Measurements from ENCODE around the gene TSHZ3. TPM values are rescaled to one million over a fixed set of nuclear protein-coding genes. Genes with fewer than 3 reads are reported as not detected.
A peak's percentile ranks its signal among the peaks of the same experiment; 100 is the strongest.

TSHZ3 gene
- total RNA-seq, 1 donor from 2014 or later: 3.1 TPM

DNA sequence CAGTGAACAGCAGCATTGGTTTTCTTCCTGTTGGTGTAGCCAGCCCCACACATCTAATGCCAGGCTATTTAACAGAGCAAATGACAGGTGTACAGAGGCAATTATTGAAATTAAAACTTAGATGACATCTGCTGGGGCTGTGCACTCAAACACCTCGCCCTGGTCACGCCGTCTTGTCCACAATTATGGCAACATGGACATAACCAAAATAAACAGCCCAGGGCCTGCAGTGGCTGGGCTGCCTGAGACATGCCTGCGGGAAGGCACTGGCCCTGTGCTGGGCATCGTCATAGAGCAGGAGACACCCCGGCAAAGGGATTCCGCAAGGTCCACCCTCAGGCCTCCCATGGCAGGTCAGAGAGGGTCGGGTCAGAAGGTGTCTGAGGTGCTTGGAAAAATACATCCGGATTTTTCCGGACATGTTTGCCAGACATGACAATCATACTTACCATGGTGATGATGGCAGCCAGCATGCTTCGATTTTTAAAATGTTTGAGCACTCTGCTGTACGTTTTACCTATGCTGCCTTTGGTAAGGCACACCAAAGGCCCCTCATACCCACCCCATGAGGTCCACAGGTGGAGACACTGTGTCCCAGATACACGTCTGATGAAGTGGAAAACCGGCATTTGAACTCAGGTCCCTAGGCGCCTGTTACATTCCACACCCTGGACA is 47.8 kb downstream of the TSHZ3 start:
- no peak for DNase-seq
- no peak for ATAC-seq (ENCODE audit: poor library complexity)
- intact Hi-C loops (cut with DNase I): no loop called here

DNA sequence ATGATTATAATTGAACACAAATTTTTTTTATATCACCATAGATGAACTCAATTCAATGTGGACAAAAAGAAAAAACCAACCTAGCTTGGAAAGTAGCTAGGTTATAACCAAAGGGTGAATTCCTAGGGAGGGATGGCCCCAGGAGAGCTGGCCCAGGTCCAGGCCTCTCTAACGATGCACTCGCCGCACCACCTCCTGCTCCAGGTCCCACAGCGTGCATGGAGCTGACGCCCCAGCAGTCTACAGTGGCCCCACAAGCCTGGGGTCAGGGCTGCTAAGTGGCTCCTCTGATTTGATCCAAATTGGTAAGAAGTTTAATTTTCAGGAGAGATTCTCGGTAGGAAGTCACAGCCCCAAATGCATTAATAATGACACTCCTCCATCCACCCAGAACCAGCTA is 48.8 kb downstream of the TSHZ3 start:
- ATAC-seq (ENCODE audit: poor library complexity) (no peak), DNase-seq (no peak)
- intact Hi-C loops (cut with DNase I): no loop called here

DNA sequence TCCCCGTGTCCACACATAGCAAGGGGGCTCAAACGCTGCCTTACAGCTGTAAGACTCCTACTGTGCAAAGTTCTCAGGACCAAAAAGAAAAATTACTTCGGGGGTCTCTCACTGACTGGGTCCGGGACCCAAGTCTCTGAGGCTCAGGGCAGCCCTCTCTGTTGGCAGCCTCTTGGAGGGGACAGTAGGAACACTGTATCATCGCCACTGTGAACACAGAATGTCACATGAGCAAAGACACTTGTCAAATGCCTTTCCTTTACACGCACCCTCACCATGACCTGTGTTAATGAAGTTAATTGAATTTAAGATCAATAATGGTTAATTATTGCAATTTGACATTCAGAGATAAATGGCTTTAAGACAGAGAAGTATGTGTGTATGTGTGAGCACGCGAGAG is 49.6 kb downstream of the TSHZ3 start:
- intact Hi-C loops (cut with DNase I): no loop called here
- no peak for ATAC-seq (ENCODE audit: poor library complexity)

DNA sequence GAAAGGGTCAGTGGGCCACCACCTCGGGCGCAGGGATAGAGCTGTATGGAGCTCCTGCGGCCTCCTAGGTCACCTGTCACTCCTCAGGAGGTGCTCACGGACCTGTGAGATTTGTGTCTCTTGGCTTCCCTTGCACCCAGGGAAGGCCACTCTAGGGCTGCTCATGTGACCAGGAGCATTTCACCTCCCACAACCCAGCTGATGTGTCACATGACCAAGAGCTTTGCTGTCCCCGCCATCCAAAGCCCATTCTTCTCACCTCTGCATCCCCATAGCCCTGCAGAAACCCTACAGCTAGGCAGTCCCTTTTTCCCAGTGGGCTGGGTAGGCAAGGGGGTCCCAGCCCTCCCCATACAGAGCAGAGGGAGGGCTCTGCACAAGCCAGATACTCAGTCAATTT is 51.2 kb downstream of the TSHZ3 start:
- ATAC-seq (ENCODE audit: poor library complexity): no peak

More for the DNA sequence above, 49.6 kb downstream of the TSHZ3 start:
- DNase-seq: no peak

DNA sequence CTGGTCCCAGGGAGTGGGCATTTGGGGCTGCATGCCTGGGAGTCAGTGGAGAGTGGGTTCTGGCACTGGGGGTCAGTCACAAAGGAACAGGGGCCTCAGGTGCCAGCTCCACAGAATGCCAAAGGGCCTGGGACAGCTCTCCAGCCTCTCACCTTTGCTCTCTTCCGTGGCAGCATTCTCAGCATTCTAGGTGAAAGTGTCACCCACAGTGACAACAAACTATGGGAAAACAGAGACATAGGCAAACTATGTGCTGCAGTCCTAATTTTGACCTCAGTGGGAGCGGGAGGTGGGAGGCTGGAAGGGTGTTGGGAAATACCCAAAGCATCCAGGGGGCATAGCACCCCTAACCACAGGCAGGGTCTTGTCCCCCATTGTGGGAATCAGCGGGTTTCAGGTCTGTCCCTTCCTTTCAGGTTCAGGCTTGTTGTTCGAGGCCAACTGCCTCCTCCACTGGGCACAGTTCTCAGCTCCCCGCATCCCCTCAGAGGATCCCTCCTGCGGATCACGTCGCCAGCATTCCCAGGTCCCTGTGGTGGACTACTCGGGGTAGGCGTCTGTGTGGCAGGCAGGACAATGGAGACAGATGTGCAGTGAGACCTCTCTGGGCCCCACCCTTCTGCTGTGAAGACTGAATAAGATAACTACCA is 52.4 kb downstream of the TSHZ3 start:
- DNase-seq (no peak), ATAC-seq (ENCODE audit: poor library complexity) (no peak)
- intact Hi-C loops (cut with DNase I): no loop called here

More for the DNA sequence above, 51.2 kb downstream of the TSHZ3 start:
- no peak for DNase-seq
- intact Hi-C loops (cut with DNase I): no loop called here

DNA sequence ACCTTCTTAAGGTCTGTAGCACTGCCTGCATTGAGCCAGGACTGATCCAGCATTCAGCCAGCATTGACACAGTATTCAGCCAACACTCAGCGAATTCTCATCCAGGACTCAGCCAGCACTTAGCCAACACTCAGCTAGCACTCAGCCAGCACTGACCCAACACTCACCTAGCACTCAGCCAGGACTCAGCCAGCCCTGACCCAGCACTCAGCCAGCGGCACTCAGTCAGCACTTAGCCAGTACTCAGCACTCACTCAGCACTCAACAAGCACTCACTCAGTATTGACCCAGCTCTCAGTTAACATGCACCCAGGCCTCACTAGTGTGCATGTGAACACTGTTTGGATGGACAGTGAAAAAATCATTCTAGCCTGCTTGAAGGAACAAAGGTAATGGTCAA is 55.0 kb downstream of the TSHZ3 start:
- intact Hi-C loops (cut with DNase I): no loop called here

DNA sequence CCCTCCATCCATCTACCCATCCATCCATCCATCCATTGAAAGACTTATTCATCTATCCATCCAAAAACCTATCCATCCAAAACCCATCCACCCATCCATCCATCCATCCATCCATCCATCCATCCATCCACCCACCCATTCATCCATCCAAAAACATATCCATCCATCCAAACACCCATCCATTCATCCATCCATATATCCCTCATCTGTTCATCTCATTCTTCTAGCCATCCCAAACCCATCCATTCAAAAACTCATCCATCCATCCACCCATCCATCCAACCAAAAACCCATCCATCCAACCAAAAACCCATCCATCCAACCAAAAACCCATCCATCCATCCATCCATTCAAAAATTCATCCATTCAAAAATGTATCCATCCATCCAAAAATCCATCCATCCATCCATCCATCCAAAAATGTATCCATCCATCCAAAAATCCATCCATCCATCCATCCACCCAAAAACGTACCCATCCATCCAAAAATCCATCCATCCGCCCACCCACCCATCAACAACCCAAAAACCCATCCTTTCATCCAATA is 56.5 kb downstream of the TSHZ3 start:
- DNase-seq (no peak), ATAC-seq (ENCODE audit: poor library complexity) (no peak)
- intact Hi-C loops (cut with DNase I): no loop called here

More for the DNA sequence above, 55.0 kb downstream of the TSHZ3 start:
- DNase-seq: no peak
- no peak for ATAC-seq (ENCODE audit: poor library complexity)

DNA sequence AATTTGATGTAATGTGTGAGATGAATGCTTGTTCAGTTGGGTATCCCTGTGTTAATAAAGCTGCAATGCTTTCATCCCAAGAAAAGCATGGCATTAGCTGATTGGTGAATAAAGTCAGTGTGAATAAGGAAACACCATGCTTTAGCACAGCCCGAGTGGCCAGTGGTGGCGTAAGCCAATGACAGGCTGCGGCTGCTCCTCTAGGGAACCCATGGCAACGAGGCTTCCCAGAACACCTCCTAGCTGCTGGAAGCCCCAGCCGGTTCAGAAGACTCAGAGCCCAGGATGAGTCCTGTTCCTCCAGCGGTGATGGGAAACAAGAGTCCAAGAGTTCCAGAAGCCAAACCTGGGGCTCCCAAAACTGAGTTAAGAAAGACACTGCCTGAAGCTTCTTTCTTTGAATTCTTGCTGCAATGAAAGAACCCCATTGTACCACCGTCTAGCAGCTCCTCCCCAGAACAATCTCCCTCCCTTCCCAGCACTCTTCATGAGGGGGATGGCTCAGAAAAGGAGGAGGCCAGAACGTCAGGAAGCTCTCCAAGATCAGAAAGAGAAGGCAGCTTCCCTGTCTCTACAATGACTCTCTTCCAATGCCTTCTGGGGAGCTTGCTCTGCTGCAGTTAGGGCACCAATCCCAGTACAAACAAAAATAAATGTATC is 58.2 kb downstream of the TSHZ3 start:
- intact Hi-C loops (cut with DNase I): no loop called here
- no peak for DNase-seq
- ATAC-seq (ENCODE audit: poor library complexity): no peak

DNA sequence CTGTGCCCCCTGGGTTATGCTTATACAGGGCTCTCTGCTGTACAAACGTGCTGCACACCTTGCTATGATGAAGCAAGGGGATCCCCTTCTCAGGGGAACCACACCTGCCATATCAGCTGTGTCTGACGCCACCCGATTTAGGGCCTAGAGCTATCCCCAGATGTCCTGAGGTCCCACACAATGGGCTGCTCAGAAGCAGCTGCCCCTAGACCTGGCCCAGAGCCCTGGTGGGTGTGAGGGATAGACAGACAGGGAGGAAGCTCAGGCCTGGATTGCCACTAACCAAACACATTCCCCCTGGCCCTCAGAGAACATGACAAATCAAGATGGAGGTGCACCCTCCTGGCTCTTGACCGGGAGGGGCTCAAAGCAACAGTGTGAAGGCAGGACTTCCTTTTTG is 59.3 kb downstream of the TSHZ3 start:
- intact Hi-C loops (cut with DNase I): no loop called here
- no peak for ATAC-seq (ENCODE audit: poor library complexity)
- DNase-seq: no peak

DNA sequence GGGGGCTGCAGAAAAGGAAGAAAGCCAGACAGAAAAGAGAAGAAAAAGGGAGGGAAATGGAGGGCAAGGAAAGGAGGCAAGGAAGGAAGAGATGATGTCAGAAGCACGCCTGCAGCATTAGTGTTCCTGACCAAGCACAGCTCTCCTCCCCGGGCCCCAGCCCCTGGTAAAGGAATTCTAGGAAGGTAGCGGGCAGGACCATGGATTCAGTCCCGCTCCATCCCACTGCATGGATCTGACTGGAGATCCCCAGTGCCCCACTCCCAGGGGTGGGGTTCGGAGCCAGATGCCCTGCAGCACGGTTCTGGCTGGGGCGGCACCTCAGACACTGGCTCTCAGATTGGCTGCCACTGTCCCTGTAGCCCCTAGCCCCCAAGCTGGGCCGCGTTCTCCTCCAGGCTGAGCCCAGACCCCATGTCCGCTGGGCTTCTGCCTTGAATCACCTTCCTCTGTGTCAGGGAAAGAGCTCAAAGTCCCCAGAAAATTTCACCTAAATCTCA is 59.8 kb downstream of the TSHZ3 start:
- DNase-seq: no peak
- intact Hi-C loops (cut with DNase I): no loop called here
- no peak for ATAC-seq (ENCODE audit: poor library complexity)

DNA sequence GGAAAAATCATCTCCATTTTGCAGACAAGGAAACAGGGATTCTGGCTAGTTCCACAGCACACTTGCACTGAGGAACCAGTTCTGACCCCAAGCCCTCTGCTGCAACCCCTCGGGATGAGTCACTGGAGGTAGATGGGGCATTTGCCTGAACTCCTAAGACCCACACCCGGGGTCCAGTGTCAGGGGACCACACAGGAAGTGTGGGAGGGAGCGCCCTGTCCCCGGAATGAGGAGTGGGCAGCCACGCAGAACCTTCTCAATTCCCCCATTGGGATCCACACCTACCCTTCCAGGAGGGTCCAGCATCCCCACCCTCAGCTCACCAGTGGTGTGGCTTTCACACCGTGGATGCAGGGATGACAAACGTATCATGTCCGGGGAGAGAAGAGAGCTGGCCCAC is 62.7 kb downstream of the TSHZ3 start:
- no peak for DNase-seq

DNA sequence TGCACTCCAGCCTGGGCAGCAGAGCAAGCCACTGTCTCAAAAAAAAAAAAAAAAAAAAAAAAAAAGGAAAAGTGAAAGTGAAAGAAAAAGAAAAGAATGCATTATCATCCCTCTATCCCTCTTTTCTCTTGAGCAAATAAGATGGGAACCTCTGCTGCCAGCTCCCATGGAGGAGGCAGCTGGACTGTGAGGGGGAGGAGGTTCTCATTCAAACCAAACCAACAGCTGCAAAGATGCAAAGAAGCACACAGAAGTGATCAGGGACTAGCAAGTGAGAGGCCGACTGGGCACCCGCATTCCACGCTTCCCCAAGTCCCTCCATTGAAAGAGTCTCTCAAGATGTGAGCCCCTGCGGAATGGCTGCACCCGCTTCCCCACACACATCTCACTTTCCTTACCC is 63.5 kb downstream of the TSHZ3 start:
- intact Hi-C loops (cut with DNase I): no loop called here
- peak; percentile 62 for ATAC-seq (ENCODE audit: poor library complexity)
- no peak for DNase-seq

More for the DNA sequence above, 62.7 kb downstream of the TSHZ3 start:
- intact Hi-C loops (cut with DNase I): no loop called here
- no peak for ATAC-seq (ENCODE audit: poor library complexity)

DNA sequence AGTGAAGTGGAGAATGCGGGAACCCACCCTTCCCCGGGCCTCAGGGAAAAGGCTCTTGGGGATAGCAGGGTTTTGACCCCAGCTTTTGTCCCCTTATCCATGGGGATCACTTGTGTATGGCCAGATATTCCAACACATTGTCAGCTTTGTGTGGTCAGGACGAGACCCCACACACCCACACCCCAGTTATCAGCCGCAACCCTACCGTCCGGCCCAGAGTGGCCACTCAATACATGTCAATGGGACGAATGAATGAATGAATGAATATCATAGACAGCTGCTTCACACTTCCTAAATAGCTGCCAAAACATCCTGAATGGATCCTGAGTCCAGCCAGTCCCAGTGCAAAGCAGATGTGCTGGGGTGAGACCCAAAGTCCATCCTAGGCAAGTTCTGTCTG is 64.6 kb downstream of the TSHZ3 start:
- intact Hi-C loops (cut with DNase I): no loop called here
- ATAC-seq (ENCODE audit: poor library complexity): no peak
- no peak for DNase-seq

DNA sequence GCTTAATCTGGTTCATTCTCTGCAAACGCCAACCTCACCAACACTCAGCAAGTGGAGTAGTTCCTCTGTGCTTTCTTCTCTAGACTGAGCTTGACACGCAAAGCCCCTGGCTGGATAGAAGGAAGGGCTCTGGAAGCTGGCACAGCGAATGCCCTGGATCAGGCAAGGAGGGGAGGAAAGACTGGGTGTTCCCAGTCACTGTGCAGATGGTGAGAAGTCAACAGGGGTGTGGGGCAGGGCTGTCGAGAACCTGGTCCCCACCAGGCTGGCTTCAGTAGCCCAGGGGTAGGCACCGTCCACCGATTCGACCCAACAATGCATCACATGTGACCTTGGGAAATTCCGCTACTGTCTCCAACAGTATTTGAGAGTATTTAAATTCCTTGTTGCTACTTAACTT is 65.5 kb downstream of the TSHZ3 start:
- no peak for ATAC-seq (ENCODE audit: poor library complexity)
- intact Hi-C loops (cut with DNase I): no loop called here
- no peak for DNase-seq

DNA sequence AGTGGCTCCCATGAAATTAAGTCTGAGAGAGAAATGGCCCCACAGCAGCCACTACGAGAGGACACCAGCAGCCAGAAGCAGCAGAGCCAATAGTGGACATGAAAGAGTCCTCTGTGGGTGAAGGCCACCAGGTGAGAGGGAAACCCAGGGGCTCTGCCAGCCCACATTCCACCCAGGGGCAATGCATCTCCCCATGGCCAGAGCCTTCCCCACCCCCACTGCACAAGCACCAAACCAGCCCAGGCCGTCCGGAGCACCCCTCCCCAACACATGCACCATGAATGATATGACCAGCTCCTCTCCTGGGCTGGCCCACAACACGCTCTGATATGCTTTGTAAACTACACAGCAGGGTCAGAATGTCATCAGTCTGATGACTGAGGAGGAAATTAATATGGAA is 66.9 kb downstream of the TSHZ3 start:
- DNase-seq (no peak), ATAC-seq (ENCODE audit: poor library complexity) (no peak)
- intact Hi-C loops (cut with DNase I): no loop called here

DNA sequence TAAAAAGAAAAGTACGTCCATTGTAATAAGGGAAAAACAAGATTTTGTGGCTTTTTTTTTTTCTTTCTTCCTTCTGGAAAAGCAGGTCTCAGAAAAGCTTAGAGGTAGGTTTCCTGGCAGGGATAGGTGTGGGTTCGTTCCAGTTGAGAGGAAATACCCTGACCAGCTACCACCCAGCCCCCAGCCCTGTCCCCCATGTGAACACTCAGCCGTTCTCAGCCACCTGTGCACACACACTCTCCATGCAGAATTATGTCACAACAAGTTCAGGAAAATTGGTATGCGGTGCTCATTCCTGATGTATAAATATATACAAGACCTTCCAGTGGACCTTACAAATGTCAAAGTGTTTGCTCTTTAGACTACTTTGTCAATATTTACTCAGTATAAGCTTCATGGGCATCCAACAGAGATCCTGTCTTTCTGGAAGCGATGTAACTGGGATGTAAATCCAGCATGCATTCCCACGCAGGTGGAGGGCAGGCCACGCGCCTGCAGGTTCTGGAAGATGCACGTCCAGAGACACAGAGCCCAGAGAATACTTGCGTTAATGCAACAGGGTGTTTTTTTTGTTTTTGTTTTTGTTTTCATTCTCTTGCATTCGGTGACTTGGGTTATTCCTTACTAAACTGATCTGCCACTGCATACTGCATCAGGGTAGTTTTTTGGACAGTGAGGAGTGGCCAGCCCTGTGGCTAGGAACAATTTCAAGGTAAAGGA is 68.8 kb downstream of the TSHZ3 start:
- DNase-seq: no peak
- ATAC-seq (ENCODE audit: poor library complexity): no peak
- intact Hi-C loops (cut with DNase I): no loop called here

DNA sequence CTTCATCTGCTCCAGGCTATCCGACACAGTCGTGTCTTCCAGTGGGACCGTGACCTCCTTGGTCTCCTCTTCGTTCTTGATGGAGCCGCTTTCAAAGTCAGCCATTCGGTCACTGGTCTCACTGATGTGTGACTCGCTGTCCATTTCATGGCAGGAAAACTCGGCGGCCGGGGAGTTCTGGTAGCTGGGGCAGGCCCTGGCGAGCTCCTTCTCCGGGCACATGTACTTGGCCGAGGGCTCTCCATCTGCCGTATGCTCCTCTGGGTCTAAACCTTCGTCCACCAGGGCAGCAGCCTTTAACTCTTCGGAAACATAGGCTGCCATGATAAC is 69.8 kb downstream of the TSHZ3 start:
- intact Hi-C loops (cut with DNase I): no loop called here
- DNase-seq (no peak), ATAC-seq (ENCODE audit: poor library complexity) (no peak)

DNA sequence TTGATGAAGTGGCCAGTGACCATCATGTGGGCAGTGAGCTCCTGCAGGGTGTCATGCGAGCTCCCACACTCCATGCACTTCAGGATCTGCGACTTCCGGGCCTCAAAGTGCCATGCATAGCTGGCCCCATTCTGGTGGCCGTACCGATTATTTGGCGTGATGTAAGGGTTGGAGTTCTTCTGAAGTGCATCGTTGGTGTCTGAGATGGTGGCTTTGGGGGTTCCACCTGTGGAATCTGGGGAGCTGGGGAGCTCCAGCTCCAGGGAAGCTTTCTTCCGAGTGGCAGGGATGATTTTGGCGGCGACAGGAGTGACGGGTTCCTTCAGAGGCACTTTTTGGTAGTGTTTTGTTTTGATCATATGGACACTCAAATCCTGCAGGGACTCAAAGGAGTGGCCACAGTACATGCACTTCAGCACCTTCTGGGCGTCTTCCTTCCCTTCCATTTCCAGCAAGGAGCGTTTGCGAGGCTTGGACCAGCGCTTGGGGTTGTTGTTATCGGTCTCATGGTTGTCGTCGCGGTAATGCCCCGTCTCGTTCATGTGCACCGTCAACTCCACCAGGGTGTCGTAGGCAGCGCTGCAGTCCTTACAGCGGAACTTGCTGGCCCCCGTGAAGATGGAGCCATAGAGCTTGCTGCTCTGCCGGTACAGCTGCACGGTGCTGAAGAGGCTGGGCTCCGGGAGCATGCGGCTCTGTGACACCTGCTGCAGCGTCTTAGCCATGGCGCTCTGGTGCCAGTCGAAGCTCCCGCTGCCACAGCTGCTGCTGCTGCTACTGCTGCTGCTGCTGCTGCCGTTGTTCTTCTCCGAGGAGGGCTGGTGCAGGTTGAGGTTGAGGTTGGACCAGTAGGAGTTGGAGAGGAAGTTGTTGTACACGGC is 70.4 kb downstream of the TSHZ3 start:
- intact Hi-C loops (cut with DNase I): no loop called here
- no peak for DNase-seq
- ATAC-seq (ENCODE audit: poor library complexity): no peak

All from Right ventricle myocardium superior (tissue), 1 donor.